ENCODE results near the gene YIPF3.
"Not testable (repeated sequence)": the region's sequence is repeated elsewhere in the genome, so short reads cannot be mapped to it uniquely, and the experiment has no call there.

The YIPF3 gene

GRCh38 chr6:43491750-43492661, 24.7 kb downstream of the YIPF3 start:
- DNase-seq, result no peak

GRCh38 chr6:43490523-43490939, 26.2 kb downstream of the YIPF3 start:
- no peak for DNase-seq

GRCh38 chr6:43489277-43490072, 27.3 kb downstream of the YIPF3 start:
- DNase-seq, result no peak

GRCh38 chr6:43488667-43489276, 28.0 kb downstream of the YIPF3 start:
- DNase-seq, result no peak

GRCh38 chr6:43481591-43482236, 35.0 kb downstream of the YIPF3 start:
- DNase-seq, result no peak

GRCh38 chr6:43481075-43481474, 35.7 kb downstream of the YIPF3 start:
- no peak for DNase-seq

GRCh38 chr6:43478008-43478372, 38.7 kb downstream of the YIPF3 start:
- DNase-seq, result no peak

GRCh38 chr6:43477235-43478007, 39.3 kb downstream of the YIPF3 start, which contains the start of gene TJAP1:
TJAP1 (plus strand) TSS chr6:43477570; CDS start chr6:43499002, 21,432 bp downstream.
- peak; percentile 99 for DNase-seq

GRCh38 chr6:43476746-43477145, 40.0 kb downstream of the YIPF3 start:
- DNase-seq, result no peak

- DNase-seq, result no peak
Observed at GRCh38 chr6:43475516-43475915, 41.2 kb downstream of the YIPF3 start.

GRCh38 chr6:43472515-43472914, 44.2 kb downstream of the YIPF3 start:
- DNase-seq, result no peak

- DNase-seq, result no peak
Observed at GRCh38 chr6:43471399-43471798, 45.3 kb downstream of the YIPF3 start.

- no peak for DNase-seq
Observed at GRCh38 chr6:43469947-43470346, 46.8 kb downstream of the YIPF3 start.

- no peak for DNase-seq
Observed at GRCh38 chr6:43468748-43469681, 47.7 kb downstream of the YIPF3 start.

GRCh38 chr6:43468240-43468639, 48.5 kb downstream of the YIPF3 start:
- DNase-seq, result no peak

- DNase-seq, result no peak
Observed at GRCh38 chr6:43467752-43468151, 49.0 kb downstream of the YIPF3 start.

- DNase-seq, result not testable (repeated sequence)
Observed at GRCh38 chr6:43467265-43467664, 49.5 kb downstream of the YIPF3 start.

- no peak for DNase-seq
Observed at GRCh38 chr6:43465948-43466347, 50.8 kb downstream of the YIPF3 start.

- no peak for DNase-seq
Observed at GRCh38 chr6:43464337-43464736, 52.4 kb downstream of the YIPF3 start.

GRCh38 chr6:43461936-43462335, 54.8 kb downstream of the YIPF3 start:
- no peak for DNase-seq

Measured in stimulated activated CD4-positive, alpha-beta T cell treated with anti-CD3 and anti-CD28 coated beads, Interleukin-4, amount 100 ng/mL, for 1 hour (primary cell).